PC-3 (cell line): ENCODE measurements around the gene LMAN2. TPM values are rescaled to one million over a fixed set of nuclear protein-coding genes. Genes with fewer than 3 reads are reported as not detected.
A peak's percentile ranks its signal among the peaks of the same experiment; 100 is the strongest.

ENCODE experiments used
- ATAC-seq: fragments of 200-7000 bp; cut with Tn5 transposase; 2 replicates; pipeline ENCODE4 v1.9.1; 2020; ENCODE audit warnings: mild to moderate bottlenecking, moderate library complexity
- BruUV-seq: library from RNA; stranded (reverse); fragments of 400-500 nt; replicated peaks from 2 replicates; lab custom pipeline; 2021; lab: Mats Ljungman, UMichigan
- CTCF ChIA-PET: fragments of 300-600 bp; sonication (Branson Sonifier 250); formaldehyde crosslinking; loops from one replicate; lab custom pipeline; 2022; ENCODE audit warnings: antibody characterized with exemption; lab: Charles Lee
- POLR2A ChIA-PET: fragments of 300-600 bp; sonication (Branson Sonifier 250); formaldehyde crosslinking; loops from one replicate; lab custom pipeline; 2022; ENCODE audit warnings: antibody characterized with exemption; ENCODE audit not compliant: unreplicated experiment; lab: Charles Lee
- DNase-seq: peaks from one replicate; pipeline ENCODE4 v3.0.0-alpha.2; 2015
- H2AFZ ChIP-seq: fragments of 300-600 bp; sonication (generic); 2 replicates; pipeline ENCODE4 v1.6.0; 2016; ENCODE audit warnings: antibody characterized with exemption, low read length
- H3F3A ChIP-seq: fragments of 300-600 bp; sonication (generic); one replicate; pipeline ENCODE4 v1.6.0; 2017; ENCODE audit warnings: antibody characterized with exemption, low read length, control low read depth, mild to moderate bottlenecking; ENCODE audit not compliant: unreplicated experiment
- H3K27ac ChIP-seq: fragments of 300-600 bp; sonication (generic); 2 replicates; pipeline ENCODE4 v1.5.1; 2016; ENCODE audit warnings: mild to moderate bottlenecking, low read length
- H3K27me3 ChIP-seq: fragments of 300-600 bp; sonication (generic); 2 replicates; pipeline ENCODE4 v1.6.1; 2016; ENCODE audit warnings: low read length, mixed read lengths
- H3K36me3 ChIP-seq: fragments of 300-600 bp; sonication (generic); 2 replicates; pipeline ENCODE4 v1.6.1; 2016; ENCODE audit warnings: low read depth, mixed run types, low read length, mixed read lengths
- H3K4me1 ChIP-seq: fragments of 300-600 bp; sonication (generic); 2 replicates; pipeline ENCODE4 v1.5.1; 2016; ENCODE audit warnings: low read length; ENCODE audit not compliant: insufficient read depth
- H3K4me2 ChIP-seq: fragments of 300-600 bp; sonication (generic); 2 replicates; pipeline ENCODE4 v1.6.0; 2016; ENCODE audit warnings: low read length
- H3K4me3 ChIP-seq: fragments of 300-600 bp; sonication (generic); 2 replicates; pipeline ENCODE4 v1.5.1; 2016; ENCODE audit warnings: mild to moderate bottlenecking, low read length, mixed read lengths
- H3K79me2 ChIP-seq: fragments of 300-600 bp; sonication (generic); 2 replicates; pipeline ENCODE4 v1.6.1; 2017; ENCODE audit warnings: low read length, mixed read lengths
- H3K9ac ChIP-seq: fragments of 300-600 bp; sonication (generic); 2 replicates; pipeline ENCODE4 v1.6.0; 2016; ENCODE audit warnings: mild to moderate bottlenecking, low read length
- H3K9me2 ChIP-seq: fragments of 300-600 bp; sonication (generic); replicated peaks from 2 replicates; pipeline ENCODE4 v1.6.1; 2016; ENCODE audit warnings: mixed run types, low read length, mixed read lengths
- H3K9me3 ChIP-seq: fragments of 300-600 bp; sonication (generic); 2 replicates; pipeline ENCODE4 v1.6.1; 2016; ENCODE audit warnings: low read length, mixed read lengths
- H4K20me1 ChIP-seq: fragments of 300-600 bp; sonication (generic); 2 replicates; pipeline ENCODE4 v1.6.1; 2016; ENCODE audit warnings: low read length, mixed read lengths
- CTCF ChIP-seq: fragments of 300-600 bp; sonication (generic); conservative IDR thresholded peaks from 2 replicates; pipeline ENCODE4 v1.5.1; 2017; ENCODE audit warnings: antibody characterized with exemption, low read depth, mild to moderate bottlenecking, low read length
- EZH2 ChIP-seq: fragments of 300-600 bp; sonication (generic); IDR thresholded peaks from one replicate; pipeline ENCODE4 v1.6.1; 2017; ENCODE audit warnings: antibody characterized with exemption, mild to moderate bottlenecking, low read length; ENCODE audit not compliant: unreplicated experiment
- EZH2phosphoT487 ChIP-seq: fragments of 300-600 bp; sonication (generic); IDR thresholded peaks from 2 replicates; pipeline ENCODE4 v1.6.1; 2018; ENCODE audit warnings: mild to moderate bottlenecking, antibody characterized with exemption, low read length, borderline replicate concordance
- intact Hi-C: fragments of 100-400 bp; cut with micrococcal nuclease; formaldehyde crosslinking; loops from 2 replicates; pipeline ENCODE4 v1.9.0; 2023
- total RNA-seq: library from RNA; depleted of rRNA; stranded (reverse); fragments of >200 nt; gene quantifications from 2 replicates; pipeline ENCODE4 v1.2.3, GENCODE V29; 2014

LMAN2 gene
- total RNA-seq, 1 experiment from 2014 or later, result 310 TPM

GRCh38 chr5:177378884-177379883 lies 27.7 kb upstream of the LMAN2 start:
- no peaks in the 10 kb centered on the region for H3K27me3 ChIP-seq
- BruUV-seq, result no TSS peak
- peak; percentile 93 for ATAC-seq

GRCh38 chr5:177377851-177378776 lies 26.6 kb upstream of the LMAN2 start:
- Histone ChIP-seq H3K36me3 (no peaks in the 10 kb centered on the region), H3K79me2 (no peaks in the 10 kb centered on the region), H3K4me3 (no peak overlapping the region), H3K4me2 (no peak overlapping the region), H3K9ac (no peak overlapping the region), H3K9me2 (no peaks in the 10 kb centered on the region), H4K20me1 (no peaks in the 10 kb centered on the region), H3K27ac (no peak overlapping the region), H3F3A (no peaks in the 10 kb centered on the region), H3K4me1 (peaks cover 8% of the 10 kb centered on the region), H3K9me3 (no peaks in the 10 kb centered on the region), H3K27me3 (no peaks in the 10 kb centered on the region), H2AFZ (no peak overlapping the region)
- ChIA-PET POLR2A (interaction anchor here (0.6 to 1.3 kb wide), 3 partner anchors 11 to 48 kb away, joined by 3 to 12 read pairs (median 3); partner anchors contain the start of genes GRK6 and LMAN2), CTCF (interaction anchor here (1.4 to 1.5 kb wide), 2 partner anchors 12 kb away, joined by 3 read pairs; no protein-coding TSS in a partner anchor)
- ATAC-seq (no peak), DNase-seq (no peak)
- intact Hi-C loops, result no loop called here
- BruUV-seq, result no TSS peak
- TF ChIP-seq EZH2 (no peak), CTCF (no peak), EZH2phosphoT487 (no peak)

More at GRCh38 chr5:177378884-177379883, 27.7 kb upstream of the LMAN2 start:
- Histone ChIP-seq H3K79me2 (no peaks in the 10 kb centered on the region), H3K4me2 (peak overlapping the region; percentile 51), H3K9me3 (no peaks in the 10 kb centered on the region), H2AFZ (peak overlapping the region; percentile 64), H3F3A (no peaks in the 10 kb centered on the region), H3K4me3 (no peak overlapping the region), H3K4me1 (peaks cover 8% of the 10 kb centered on the region), H3K36me3 (no peaks in the 10 kb centered on the region), H3K27ac (peak overlapping the region; percentile 46), H3K9me2 (no peaks in the 10 kb centered on the region), H4K20me1 (no peaks in the 10 kb centered on the region), H3K9ac (no peak overlapping the region)
- ChIA-PET POLR2A (interaction anchor here (0.5 to 1.3 kb wide), 4 partner anchors 10 to 119 kb away, joined by 3 read pairs; partner anchors contain the start of gene LMAN2), CTCF (interaction anchor here (0.8 to 1.4 kb wide), 4 partner anchors 9 to 93 kb away, joined by 3 to 7 read pairs (median 3); no protein-coding TSS in a partner anchor)
- intact Hi-C loops, result no loop called here
- peak; percentile 76 for DNase-seq
- TF ChIP-seq CTCF (no peak), EZH2phosphoT487 (no peak), EZH2 (no peak)
